Epithelial cell of esophagus (primary cell): ENCODE data around the gene UBE2G2.

Source experiments
- DNase-seq: peaks from one replicate; pipeline ENCODE4 v3.0.0; 2010; ENCODE audit warnings: low read depth
- H3K4me3 ChIP-seq: 2 replicates; pipeline ENCODE4 v1.5.1; 2011; ENCODE audit warnings: mild to moderate bottlenecking, low read length, control low read depth
- TF ChIP-seq, protein P1 (sequence below): IDR thresholded peaks from 2 replicates; pipeline ENCODE4 v1.5.1; 2011; ENCODE audit warnings: low read depth, mild to moderate bottlenecking, low read length, control low read depth, inconsistent platforms; ENCODE audit not compliant: insufficient read depth; ENCODE audit errors: missing control alignments

UBE2G2 gene

DNA sequence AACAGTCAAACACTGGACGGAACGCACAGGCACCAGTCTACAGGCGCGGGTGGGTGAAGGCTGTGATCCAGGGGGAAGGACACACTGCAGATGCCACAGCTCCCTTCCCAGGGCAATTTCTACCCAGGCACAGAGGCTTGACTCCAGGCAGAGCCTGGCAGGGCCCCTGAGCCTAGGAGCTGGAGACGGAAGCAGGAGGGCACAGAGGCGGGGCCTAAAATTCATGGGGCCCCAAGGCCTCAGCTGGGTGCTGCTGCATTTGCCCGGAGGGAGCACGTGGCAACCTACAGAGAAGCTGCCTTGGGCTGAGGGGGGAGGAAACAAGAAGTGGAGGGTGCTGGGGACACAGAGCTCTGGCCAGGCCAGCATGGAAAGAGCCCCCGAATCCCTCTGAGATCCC, 41.2 kb downstream of the UBE2G2 start:
- H3K4me3 ChIP-seq = no peak overlapping the region
- TF ChIP-seq, protein P1, sequence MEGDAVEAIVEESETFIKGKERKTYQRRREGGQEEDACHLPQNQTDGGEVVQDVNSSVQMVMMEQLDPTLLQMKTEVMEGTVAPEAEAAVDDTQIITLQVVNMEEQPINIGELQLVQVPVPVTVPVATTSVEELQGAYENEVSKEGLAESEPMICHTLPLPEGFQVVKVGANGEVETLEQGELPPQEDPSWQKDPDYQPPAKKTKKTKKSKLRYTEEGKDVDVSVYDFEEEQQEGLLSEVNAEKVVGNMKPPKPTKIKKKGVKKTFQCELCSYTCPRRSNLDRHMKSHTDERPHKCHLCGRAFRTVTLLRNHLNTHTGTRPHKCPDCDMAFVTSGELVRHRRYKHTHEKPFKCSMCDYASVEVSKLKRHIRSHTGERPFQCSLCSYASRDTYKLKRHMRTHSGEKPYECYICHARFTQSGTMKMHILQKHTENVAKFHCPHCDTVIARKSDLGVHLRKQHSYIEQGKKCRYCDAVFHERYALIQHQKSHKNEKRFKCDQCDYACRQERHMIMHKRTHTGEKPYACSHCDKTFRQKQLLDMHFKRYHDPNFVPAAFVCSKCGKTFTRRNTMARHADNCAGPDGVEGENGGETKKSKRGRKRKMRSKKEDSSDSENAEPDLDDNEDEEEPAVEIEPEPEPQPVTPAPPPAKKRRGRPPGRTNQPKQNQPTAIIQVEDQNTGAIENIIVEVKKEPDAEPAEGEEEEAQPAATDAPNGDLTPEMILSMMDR = no peak
- no peak for DNase-seq

DNA sequence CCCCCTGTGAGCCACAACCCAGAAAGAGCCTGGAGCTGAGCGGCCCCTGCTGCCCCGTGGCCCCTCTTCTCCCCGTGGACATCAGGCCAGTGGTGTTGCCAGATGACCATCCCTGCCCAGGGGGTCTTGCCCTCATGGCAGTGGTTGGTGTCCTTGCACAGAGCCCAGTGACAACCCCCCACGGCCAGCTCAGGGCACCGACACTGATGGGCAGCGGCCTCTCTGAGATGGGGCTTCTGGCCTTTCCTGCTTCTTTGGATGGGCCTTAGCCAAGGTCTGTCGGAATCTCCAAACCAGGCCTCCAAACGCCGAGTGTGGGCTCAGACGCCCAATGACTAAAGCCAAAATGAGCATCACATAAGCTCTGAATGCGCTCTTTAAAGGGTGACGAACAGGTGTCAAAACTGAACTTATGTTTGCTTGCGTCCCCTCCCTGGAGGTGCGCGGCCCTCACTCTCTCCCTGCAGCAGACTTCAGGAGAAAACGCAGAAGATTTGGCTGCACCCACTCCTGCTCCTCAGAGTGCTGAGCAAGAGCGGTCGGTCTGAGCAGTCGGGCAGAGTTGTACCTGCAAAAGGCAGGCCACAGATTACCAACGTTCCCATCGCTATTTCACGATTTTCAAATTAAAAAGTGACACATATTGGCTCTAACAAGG, 41.9 kb downstream of the UBE2G2 start:
- H3K4me3 ChIP-seq = no peak overlapping the region
- TF ChIP-seq, protein P1 = no peak
- DNase-seq = no peak

DNA sequence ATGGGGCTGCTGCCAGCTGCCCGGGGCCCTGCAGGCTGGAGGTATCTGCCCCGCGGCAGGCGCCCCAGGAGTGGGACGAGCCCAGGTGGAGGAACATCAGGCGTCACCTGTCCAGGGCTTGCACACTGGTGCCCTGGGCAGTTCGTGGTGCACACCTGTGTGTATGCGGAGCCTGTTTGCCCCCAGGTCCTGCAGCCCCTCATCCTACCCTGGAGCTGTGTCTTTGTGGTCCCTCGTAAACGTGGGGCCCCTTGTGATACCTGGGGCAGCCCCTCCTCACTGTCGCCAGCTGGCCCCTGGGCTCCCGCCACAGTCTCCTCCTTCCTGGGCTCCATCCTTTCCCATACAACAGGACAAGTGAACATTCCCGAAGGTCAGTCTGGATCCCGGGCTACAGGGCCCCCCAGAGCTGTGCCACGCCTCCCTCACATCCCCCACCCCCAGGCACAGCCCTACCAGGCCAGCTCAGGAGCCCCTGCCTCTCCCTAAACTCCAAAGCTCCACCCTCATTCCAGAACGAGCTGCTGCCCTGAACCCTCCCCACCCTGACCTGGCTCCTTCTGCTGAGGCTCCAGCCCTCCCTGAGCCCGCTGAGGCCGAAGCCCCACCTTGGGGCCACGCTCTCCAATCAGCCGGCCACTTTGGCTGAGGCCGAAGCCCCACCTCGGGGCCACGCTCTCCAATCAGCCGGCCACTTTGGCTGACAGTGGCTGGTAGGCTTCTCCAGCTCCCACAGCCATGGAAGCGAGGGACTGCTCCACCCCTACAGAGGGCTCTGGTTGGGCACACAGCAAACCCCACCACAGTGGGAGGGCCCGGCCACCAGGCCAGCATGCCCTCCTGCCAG, 42.6 kb downstream of the UBE2G2 start:
- DNase-seq = no peak
- no peak overlapping the region for H3K4me3 ChIP-seq
- TF ChIP-seq, protein P1 = no peak

- TF ChIP-seq, protein P1 = no peak
- DNase-seq = no peak
- no peak overlapping the region for H3K4me3 ChIP-seq
These were observed 43.5 kb downstream of the UBE2G2 start for GRCh38 chr21:44758141-44758561.

DNA sequence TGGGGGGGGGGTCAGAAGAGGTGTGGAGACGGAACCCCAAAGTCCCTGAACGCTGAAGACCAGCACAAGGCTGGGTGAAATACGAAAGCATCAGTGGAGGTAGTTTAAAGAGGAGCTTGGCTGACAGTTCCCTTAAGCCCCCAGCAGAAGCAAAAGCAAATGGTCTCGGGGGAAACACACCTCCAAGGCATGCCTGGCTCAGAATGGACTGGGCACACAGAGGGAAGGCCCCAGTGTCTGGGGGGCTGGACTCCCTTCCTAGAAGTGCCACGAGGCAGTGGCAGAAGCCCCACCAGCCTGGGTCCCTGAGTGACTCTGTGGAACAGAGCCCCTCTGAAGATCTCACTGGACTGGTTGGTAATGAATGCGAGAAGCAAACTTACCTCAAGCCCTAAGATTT, 43.9 kb downstream of the UBE2G2 start:
- TF ChIP-seq, protein P1 = no peak
- H3K4me3 ChIP-seq = no peak overlapping the region
- DNase-seq = no peak

DNA sequence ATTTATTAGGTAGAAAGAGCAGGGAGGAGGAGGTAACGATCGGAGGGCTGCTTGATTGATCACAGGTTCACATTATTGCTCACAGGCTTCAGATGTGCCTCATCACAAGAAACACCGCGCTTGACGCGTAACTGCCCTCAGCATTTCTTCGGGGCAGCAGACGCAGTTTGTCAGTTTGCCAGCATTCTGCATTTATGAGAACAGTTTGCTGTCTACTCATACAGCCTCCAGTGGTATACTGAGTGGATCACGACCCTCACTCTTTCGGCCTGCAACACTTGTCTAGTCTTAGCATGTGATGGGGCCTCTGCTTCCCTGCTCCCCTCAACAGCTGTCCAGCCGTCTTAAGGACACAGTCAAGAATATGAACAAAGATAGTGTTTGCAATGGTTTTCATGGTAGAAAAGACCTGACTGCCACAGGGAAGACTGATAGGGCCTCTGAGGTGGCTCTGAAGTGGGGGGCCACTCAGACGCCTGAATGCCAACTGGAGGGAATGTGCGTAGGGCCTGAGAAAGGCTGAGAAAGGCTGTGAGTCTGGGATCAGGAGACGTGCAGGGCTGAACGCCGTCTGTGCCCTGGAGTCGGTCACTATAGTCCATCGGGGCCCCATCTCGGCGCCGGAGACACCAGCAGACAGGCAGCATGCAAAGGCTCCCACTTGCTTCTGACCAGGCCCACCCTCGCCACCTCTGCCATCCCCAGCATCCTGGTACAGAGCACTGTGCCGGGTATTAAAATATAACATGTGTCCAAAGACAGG, 45.0 kb downstream of the UBE2G2 start:
- TF ChIP-seq, protein P1 = no peak
- peak; percentile 72 for DNase-seq
- H3K4me3 ChIP-seq = no peak overlapping the region
